NCI-H524 (cell line): ENCODE measurements around the gene NOL11.
"Not testable (repeated sequence)": the region's sequence is repeated elsewhere in the genome, so short reads cannot be mapped to it uniquely, and the experiment has no call there.

Experiments
- DNase-seq, 2 experiments: peaks; one replicate each; lab custom pipeline; 2025; lab: John Stamatoyannopoulos, UW

Gene NOL11

GRCh38 chr17:67708378-67708777, 9.4 kb upstream of the NOL11 start:
- DNase-seq, result no peak

- DNase-seq, result peak in 1 of 2 experiments; percentile 29
Measured at GRCh38 chr17:67711916-67712315, 5.8 kb upstream of the NOL11 start.

- DNase-seq, result no peak
Measured at GRCh38 chr17:67712375-67712774, 5.4 kb upstream of the NOL11 start.

DNA sequence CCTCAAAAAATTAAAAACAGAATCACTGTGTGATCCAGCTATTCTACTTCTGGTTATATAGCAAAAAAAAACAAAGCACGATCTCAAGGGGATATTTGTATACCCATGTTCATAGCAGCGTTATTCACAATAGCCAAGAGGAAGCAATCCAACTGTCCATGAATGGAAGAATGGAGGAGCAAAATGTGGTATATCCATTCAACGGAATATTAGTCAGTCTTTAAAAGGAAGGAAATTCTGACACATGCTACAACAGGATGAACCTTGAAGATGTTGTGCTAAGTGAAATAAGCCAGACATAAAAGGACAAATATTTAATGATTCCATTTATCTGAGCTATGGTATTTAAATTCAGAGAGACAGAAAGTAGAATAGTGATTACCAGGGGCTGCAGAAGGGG, 4.6 kb upstream of the NOL11 start:
- DNase-seq, result no peak

DNA sequence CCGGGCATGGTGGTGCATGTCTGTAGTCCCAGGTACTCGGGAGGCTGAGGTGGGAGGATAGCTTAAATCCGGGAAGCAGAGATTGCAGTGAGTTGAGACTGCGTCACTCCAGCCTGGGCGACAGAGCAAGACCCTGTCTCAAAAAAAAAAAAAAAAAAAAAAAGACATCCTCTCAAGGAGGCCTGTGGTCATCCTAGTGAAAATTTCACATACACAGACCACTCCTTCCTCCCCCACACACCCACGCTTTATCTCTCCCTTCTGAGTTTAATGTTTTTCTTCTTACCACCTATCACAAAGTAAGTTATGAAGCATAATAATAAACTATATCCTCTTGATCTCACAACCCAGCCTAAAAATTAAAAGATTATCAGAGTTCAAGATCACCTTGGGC, 1.3 kb upstream of the NOL11 start:
- no peak for DNase-seq

GRCh38 chr17:67717192-67717623, 528 bp upstream of the NOL11 start:
- no peak for DNase-seq

DNA sequence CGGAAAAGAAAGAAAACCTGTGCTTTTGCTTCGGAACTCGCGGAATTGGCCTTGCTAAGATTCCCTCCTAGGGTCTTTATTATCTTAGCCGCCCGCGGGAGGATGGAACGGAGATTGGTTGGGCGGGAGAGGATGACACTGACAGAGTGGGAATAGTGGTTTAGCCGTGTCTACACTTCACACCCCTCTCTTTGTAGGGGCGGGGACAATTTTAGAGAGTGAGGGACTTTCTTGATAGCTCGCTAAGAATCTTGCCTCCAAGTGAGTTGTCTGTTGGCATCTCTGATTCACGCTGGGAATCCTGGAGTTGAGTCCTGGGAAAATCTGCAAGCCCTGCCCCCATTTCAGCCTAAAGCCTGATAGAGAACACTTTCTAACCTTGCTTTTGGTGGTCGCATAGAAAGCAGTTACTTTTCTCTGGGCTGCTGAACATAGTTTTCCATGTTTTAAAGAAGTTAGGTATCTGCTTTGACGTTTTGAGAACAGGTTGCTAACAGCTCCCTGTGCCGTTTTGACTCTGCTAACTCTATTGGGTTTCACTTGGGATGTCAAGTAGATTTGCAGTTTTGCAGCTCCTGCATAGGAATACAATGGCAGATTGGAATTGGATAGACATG, 697 bp downstream of the NOL11 start:
- peak in 1 of 2 experiments; percentile 35 for DNase-seq

DNA sequence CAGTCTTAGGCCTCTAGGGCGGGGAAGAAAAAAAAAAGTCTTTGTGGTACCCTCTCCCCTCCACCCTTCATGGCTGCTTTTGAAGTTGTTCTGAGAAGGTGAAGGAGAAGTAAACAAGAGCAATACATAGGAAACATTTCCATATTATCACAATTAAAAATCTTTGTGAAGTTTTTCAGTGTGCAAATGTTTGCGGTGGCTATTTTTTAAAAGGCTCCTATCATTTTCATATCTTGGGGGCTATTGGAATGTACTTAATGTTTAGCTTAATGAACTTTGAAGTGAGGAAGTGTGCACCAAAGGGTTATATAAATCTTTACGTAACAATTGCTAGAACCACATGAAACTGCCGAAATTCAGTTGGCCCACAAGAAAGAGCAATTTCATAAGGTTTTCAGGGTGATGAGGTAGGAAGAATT, 7.6 kb downstream of the NOL11 start:
- DNase-seq, result no peak

DNA sequence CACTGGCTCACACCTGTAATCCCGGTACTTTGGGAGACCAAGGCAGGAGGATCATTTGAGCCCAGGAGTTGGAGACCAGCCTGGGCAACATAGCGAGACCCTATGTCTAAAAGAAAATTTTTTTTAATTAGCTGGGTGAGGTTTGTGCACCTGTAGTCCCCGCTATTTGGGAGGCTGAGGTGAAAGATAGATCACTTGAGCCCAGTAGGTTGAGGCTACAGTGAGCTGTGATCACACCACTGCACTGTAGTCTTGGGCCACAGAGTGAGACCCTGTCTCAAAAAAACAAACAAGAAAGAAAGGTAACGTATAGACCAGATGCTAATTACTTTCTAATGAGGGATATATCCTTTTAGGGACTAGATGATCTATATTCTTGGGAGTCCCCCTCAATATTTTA, 8.1 kb downstream of the NOL11 start:
- DNase-seq, result no peak

- DNase-seq, result not testable (repeated sequence)
Measured at GRCh38 chr17:67727152-67728039, 9.7 kb downstream of the NOL11 start.

DNA sequence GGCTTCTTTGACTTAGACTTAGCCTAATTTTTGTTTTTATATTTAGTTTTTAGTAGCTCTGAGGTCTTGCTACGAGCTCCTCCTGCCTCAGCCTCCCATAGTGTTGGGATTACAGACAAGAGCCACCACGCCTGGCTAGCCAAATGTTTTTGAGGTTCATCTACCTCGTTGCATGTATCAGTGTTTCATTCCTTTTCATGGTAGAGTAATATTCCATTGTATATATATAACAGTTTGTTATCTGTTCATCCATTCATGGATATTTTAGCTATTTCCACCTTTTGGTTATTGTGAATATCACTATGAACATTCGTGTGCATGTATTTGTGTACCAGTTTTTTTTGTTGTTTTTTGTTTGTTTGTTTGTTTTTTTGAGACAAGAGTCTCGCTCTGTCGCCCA, 12.2 kb downstream of the NOL11 start:
- no peak for DNase-seq

DNA sequence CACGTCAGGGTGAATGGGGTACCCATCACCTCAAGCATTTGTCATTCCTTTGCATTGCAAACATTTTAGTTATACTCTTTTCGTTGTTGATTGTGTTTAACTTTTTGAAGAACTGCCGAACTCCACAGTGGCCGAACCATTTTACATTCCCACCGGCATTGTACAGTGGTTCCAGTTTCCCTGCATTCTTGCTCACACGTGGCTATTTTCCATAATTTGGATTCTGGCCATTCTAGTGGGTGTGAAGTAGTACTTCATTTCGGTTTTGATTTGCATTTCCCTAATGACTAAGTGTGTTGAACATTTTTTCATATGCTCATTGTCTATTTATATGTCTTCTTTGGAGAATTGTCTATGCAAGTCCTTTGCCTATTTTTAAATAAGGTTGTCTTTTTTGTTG, 13.0 kb downstream of the NOL11 start:
- no peak for DNase-seq

GRCh38 chr17:67733449-67733848, 15.7 kb downstream of the NOL11 start:
- no peak for DNase-seq

DNA sequence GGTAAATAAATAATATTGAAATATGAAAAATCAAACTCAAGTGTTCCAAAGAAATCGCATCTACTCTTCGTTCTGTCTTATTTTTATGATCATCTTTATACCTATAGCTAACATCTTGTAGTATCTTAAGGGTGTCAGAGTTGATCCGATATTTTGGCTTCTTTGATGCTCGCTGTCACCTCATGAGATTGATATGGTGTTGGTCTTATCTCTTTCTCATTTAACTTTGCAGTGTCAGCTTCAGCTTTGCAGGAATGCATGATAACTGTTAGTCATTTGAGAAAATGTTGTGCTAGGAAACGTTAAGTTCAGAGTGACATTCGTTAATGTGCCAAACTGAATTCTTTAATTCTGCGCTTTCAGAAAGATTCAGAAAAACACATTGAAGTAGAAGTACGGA, 19.4 kb downstream of the NOL11 start:
- DNase-seq, result no peak

DNA sequence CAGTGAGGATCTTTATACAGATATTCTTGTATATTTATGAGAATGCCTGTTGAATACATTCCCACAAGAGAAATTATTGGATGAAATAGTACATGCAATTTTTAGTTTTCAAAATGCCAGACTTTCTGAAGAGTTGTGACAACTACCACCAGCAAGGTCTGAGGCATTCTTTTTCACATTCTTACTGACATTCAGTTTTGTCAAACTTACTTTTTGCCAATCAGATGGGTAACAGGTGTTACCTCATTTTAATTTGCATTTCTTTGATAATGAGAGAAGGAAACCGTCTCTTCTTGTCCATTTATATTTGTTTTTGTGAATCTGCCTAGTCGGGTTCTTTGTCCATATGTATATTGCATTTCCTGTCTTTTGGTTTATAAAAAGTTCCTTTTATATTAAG, 24.3 kb downstream of the NOL11 start:
- no peak for DNase-seq

DNA sequence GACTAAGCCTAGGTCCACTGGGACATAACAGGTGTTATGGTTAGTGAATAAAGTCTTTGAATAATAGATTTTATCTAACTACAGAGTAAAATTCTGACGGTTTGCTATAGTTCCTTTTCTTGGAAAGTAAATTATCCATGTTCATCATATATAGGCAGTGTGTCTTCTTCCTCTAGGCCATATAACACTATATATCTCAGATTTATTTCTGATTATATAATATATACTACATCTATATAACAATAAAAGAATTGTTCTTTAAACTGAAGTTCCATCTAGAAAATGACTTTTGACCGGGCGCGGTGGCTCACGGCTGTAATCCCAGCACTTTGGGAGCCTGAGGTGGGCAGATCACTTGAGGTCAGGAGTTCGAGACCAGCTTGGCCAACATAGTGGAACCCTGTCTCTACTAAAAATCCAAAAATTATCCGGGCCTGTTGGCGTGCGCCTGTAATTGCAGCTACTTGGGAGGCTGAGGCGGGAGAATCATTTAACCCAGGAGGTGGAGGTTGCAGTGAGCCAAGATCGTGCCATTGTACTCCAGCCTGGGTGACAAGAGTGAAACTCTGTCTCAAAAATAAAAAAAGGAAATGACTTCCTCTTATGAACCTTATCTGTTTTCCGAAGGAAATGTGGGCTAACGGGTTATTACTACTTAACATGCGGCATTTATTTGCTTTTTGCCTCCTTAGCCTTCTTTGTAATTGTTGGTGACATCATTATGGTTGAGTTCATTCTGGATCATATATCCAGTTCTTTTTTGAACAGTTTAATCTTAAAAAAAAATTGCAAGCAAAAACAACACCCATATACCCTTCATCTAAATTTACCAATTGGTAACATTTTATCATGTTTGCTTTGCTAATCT, 29.2 kb downstream of the NOL11 start:
- DNase-seq, result no peak

DNA sequence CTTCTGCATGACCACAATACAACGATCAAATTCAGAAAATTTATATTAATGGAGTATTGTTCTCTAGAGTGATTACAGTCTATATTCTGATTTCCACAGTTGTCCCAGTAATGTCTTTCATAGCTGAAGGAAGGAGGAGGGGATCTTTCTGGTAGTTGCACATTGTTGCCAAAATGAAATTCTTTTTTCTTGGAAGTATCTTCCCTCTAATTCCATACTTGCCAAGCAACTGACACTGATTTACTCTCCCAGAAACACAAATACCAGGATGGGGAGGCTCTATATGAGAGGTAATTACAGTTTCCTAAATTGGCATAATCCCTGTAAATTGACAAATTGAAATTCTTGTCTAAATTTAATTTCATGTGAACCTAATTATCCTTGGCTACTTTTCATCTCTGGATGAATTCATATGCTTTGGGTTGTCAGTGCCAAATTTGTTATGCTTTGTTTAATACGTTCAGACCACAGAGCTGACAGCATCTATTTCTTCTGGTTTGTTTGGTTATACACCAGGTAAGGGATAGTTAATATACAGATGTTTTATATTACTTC, 30.0 kb downstream of the NOL11 start:
- peak in 1 of 2 experiments; percentile 16 for DNase-seq

GRCh38 chr17:67750067-67750466, 32.3 kb downstream of the NOL11 start:
- no peak for DNase-seq

DNA sequence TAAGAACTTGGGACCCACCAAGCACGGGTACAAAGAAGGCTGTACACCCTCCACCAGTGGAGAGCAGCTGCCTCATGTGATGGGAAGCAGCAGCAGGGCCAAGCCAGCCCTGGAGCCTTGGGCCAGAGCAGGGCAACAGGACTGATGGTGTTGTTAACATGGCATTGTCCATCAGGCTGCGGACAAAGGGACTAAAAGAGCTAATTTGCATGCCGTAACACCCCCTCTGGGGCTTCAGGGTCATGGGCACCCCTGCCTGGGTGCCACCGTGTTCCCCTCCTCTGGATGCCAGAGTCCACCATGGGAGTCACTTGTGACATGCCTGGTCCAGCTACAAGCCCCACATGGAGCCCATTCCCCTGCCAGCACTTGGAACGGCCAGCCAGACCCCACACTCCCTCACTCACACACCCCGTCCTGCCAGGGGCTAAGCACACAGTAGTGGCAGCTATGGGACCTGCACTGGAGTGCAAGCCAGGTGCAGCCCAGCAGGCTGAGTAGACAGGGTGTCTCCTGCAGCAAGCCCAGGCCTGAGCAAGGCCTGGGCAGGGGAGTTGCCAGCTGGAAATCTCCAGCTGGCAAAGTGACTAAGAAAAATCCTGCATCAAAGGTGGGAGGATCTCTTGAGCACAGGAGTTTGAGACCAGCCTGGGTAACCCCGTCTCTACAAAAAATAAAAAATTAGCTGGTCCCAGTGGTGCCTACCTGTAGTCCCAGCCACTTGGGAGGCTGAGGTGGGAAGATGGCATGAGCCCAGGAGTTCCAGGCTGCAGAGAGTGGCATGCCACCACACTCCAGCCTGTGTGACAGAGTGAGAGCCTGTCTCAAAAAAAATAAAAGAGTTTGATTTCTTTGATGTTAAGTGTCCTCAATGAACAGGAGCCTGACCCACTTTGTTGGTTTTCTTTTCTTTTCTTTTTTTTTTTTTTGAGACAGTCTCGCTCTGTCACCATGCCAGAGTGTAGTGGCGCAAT, 33.7 kb downstream of the NOL11 start:
- peak; percentile 6 to 38 for DNase-seq

GRCh38 chr17:67752160-67752559, 34.4 kb downstream of the NOL11 start:
- not testable (repeated sequence) for DNase-seq

GRCh38 chr17:67753026-67753425, 35.3 kb downstream of the NOL11 start:
- no peak for DNase-seq
